HL-60 (cell line): ENCODE data around the gene CPB2.

Source experiments
- GABPA ChIP-seq: IDR thresholded peaks from 2 replicates; pipeline ENCODE4 v1.6.1; 2012; ENCODE audit warnings: low read depth
- POLR2AphosphoS5 ChIP-seq: IDR thresholded peaks from 2 replicates; pipeline ENCODE4 v1.6.1; 2012; ENCODE audit warnings: low read depth
- SPI1 ChIP-seq: IDR thresholded peaks from 2 replicates; pipeline ENCODE4 v1.6.1; 2012; ENCODE audit warnings: low read depth, mild to moderate bottlenecking, borderline replicate concordance
- TF ChIP-seq, protein P1 (sequence below): IDR thresholded peaks from one replicate; pipeline ENCODE4 v1.5.1; 2011; ENCODE audit warnings: low read length, control low read depth, inconsistent platforms; ENCODE audit not compliant: insufficient read depth
- TF ChIP-seq, protein P2 (sequence below): IDR thresholded peaks from 2 replicates; pipeline ENCODE4 v1.6.1; 2012; ENCODE audit warnings: low read depth; ENCODE audit not compliant: insufficient replicate concordance

DNA sequence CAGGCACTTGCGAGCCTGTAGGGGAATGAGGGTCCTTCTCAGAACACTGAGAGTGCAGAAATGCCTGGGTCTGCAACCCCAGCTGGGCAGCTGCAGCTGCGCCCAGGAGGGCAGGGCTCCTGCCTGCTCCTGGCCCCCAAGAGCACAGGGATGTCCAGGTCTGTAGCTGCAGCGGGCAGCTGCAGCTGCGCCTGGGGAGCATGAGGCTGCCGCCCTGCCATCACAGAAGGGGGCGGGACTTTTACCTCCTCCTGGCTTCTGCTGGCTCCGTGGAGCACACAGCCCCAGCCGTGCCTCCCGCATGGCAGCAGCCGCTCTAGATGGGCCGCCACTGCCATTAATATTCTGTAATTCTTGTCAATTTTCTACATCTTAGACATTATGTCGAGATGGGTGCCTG, 17.8 kb downstream of the CPB2 start:
- TF ChIP-seq, protein P1, sequence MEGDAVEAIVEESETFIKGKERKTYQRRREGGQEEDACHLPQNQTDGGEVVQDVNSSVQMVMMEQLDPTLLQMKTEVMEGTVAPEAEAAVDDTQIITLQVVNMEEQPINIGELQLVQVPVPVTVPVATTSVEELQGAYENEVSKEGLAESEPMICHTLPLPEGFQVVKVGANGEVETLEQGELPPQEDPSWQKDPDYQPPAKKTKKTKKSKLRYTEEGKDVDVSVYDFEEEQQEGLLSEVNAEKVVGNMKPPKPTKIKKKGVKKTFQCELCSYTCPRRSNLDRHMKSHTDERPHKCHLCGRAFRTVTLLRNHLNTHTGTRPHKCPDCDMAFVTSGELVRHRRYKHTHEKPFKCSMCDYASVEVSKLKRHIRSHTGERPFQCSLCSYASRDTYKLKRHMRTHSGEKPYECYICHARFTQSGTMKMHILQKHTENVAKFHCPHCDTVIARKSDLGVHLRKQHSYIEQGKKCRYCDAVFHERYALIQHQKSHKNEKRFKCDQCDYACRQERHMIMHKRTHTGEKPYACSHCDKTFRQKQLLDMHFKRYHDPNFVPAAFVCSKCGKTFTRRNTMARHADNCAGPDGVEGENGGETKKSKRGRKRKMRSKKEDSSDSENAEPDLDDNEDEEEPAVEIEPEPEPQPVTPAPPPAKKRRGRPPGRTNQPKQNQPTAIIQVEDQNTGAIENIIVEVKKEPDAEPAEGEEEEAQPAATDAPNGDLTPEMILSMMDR: no peak
- no peak for TF ChIP-seq POLR2AphosphoS5
- no peak for TF ChIP-seq SPI1
- no peak for TF ChIP-seq GABPA
- TF ChIP-seq, protein P2, sequence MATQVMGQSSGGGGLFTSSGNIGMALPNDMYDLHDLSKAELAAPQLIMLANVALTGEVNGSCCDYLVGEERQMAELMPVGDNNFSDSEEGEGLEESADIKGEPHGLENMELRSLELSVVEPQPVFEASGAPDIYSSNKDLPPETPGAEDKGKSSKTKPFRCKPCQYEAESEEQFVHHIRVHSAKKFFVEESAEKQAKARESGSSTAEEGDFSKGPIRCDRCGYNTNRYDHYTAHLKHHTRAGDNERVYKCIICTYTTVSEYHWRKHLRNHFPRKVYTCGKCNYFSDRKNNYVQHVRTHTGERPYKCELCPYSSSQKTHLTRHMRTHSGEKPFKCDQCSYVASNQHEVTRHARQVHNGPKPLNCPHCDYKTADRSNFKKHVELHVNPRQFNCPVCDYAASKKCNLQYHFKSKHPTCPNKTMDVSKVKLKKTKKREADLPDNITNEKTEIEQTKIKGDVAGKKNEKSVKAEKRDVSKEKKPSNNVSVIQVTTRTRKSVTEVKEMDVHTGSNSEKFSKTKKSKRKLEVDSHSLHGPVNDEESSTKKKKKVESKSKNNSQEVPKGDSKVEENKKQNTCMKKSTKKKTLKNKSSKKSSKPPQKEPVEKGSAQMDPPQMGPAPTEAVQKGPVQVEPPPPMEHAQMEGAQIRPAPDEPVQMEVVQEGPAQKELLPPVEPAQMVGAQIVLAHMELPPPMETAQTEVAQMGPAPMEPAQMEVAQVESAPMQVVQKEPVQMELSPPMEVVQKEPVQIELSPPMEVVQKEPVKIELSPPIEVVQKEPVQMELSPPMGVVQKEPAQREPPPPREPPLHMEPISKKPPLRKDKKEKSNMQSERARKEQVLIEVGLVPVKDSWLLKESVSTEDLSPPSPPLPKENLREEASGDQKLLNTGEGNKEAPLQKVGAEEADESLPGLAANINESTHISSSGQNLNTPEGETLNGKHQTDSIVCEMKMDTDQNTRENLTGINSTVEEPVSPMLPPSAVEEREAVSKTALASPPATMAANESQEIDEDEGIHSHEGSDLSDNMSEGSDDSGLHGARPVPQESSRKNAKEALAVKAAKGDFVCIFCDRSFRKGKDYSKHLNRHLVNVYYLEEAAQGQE: no peak
